ENCODE measurements around the gene ATP1A2. TPM values are rescaled to one million over a fixed set of nuclear protein-coding genes. Genes with fewer than 3 reads are reported as not detected.

The ATP1A2 gene
- total RNA-seq, 2 experiments from 2014 or later = not detected

DNA sequence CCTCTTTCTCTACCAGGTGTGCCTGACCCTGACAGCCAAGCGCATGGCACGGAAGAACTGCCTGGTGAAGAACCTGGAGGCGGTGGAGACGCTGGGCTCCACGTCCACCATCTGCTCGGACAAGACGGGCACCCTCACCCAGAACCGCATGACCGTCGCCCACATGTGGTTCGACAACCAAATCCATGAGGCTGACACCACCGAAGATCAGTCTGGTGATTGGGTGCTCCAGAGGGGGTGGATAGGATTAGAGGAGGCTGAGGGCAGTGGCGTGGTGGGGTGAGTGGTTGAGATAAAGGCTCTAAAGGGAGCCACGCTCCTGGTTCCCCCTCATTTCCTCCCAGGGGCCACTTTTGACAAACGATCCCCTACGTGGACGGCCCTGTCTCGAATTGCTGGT, 13.1 kb downstream of the ATP1A2 start:
- Mint-ChIP-seq H3K4me1 (ENCODE audit: low read depth) (no peaks in the 10 kb centered on the region), H3K4me3 (no peak overlapping the region), H3K9me3 (ENCODE audit: insufficient read depth) (no peaks in the 10 kb centered on the region), H3K27me3 (ENCODE audit: low read depth) (peaks cover 22% of the 10 kb centered on the region), H3K27ac (no peak overlapping the region), H3K36me3 (ENCODE audit: low read depth) (no peaks in the 10 kb centered on the region)
- ChIA-PET POLR2A (no interaction called here), CTCF (no interaction called here)
- DNase-seq (no peak), ATAC-seq (no peak)

DNA sequence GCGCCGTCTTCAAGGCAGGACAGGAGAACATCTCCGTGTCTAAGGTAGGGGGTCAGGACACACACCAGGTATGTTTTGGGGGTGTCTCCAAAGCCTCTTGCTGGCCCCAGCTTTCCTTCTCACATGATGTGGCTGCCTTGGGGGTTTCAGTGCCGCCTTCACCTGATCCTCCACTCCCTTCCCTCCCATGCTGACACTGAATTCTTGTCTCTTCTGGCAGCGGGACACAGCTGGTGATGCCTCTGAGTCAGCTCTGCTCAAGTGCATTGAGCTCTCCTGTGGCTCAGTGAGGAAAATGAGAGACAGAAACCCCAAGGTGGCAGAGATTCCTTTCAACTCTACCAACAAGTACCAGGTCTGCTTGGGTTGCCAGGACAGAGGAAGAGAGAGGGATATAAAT, 13.5 kb downstream of the ATP1A2 start:
- no peak overlapping the region for H3K4me3 Mint-ChIP-seq
- H3K27ac Mint-ChIP-seq = no peak overlapping the region
- ATAC-seq = no peak
- no peaks in the 10 kb centered on the region for H3K36me3 Mint-ChIP-seq (ENCODE audit: low read depth)
- ChIA-PET CTCF (no interaction called here), POLR2A (no interaction called here)
- no peaks in the 10 kb centered on the region for H3K9me3 Mint-ChIP-seq (ENCODE audit: insufficient read depth)
- H3K27me3 Mint-ChIP-seq (ENCODE audit: low read depth) = peaks cover 25% of the 10 kb centered on the region
- DNase-seq = no peak
- no peaks in the 10 kb centered on the region for H3K4me1 Mint-ChIP-seq (ENCODE audit: low read depth)

DNA sequence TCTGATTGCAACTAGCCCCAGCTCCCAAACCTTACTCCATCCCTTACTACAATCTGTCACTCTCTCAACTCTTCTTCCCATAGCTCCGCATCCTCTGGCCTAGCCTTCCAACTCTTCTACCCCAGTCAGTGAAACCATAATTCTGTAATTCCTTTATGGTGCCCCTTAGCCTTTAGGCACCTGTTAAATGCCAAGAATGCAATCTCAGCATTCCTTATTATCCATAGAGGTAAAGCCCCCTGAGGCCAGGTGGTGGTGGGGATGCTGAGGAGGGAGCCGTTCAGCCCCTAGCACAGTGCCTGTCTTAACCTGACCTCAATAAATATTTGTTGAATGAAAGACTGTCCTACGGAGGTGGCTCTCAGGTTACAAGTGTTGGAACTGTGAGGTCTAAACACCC, 14.0 kb downstream of the ATP1A2 start:
- Mint-ChIP-seq H3K9me3 (ENCODE audit: insufficient read depth) (no peaks in the 10 kb centered on the region), H3K27ac (no peak overlapping the region), H3K4me3 (no peak overlapping the region), H3K27me3 (ENCODE audit: low read depth) (peaks cover 25% of the 10 kb centered on the region), H3K36me3 (ENCODE audit: low read depth) (no peaks in the 10 kb centered on the region), H3K4me1 (ENCODE audit: low read depth) (no peaks in the 10 kb centered on the region)
- ATAC-seq (no peak), DNase-seq (no peak)
- ChIA-PET POLR2A (no interaction called here), CTCF (interaction anchor here (1.4 kb wide), 1 partner anchor 247 kb away, joined by 4 read pairs; no protein-coding TSS in a partner anchor)

DNA sequence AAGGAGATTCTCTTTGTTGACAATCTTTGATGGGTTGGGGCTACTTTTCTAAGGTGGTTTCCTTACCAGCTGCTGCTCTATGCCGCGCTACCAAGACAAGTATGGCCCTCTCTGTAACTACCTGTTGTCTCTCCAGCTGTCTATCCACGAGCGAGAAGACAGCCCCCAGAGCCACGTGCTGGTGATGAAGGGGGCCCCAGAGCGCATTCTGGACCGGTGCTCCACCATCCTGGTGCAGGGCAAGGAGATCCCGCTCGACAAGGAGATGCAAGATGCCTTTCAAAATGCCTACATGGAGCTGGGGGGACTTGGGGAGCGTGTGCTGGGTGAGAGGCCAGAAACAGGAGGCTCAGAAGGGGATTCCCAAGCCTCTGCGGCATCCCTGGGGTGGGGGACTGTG, 14.4 kb downstream of the ATP1A2 start:
- POLR2A ChIA-PET = no interaction called here
- no peak overlapping the region for H3K4me3 Mint-ChIP-seq

DNA sequence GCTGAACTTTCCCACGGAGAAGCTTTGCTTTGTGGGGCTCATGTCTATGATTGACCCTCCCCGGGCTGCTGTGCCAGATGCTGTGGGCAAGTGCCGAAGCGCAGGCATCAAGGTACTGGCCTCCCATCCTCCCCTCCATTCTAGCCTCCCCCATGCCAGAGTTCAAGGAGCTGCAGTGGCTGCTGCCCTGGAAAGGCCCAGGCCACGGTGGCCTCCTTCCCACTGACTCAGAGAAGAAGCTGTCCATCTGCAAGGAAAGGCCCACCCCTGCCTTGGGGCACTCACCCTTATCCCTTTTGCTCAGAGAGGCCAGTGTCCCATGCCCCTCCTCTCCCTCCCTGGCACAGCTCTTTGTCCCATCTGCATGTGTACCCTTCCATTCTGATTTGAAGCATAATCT, 14.9 kb downstream of the ATP1A2 start:
- no peak for ATAC-seq
- DNase-seq = no peak
- H3K4me1 Mint-ChIP-seq (ENCODE audit: low read depth) = no peaks in the 10 kb centered on the region
- ChIA-PET CTCF (interaction anchor here (1.4 kb wide), 1 partner anchor 246 kb away, joined by 4 read pairs; no protein-coding TSS in a partner anchor), POLR2A (no interaction called here)
- H3K27ac Mint-ChIP-seq = no peak overlapping the region
- no peaks in the 10 kb centered on the region for H3K36me3 Mint-ChIP-seq (ENCODE audit: low read depth)
- peaks cover 25% of the 10 kb centered on the region for H3K27me3 Mint-ChIP-seq (ENCODE audit: low read depth)
- H3K9me3 Mint-ChIP-seq (ENCODE audit: insufficient read depth) = no peaks in the 10 kb centered on the region
- H3K4me3 Mint-ChIP-seq = no peak overlapping the region

More for the DNA sequence above, 14.4 kb downstream of the ATP1A2 start:
- Mint-ChIP-seq H3K4me1 (ENCODE audit: low read depth) (no peaks in the 10 kb centered on the region), H3K36me3 (ENCODE audit: low read depth) (no peaks in the 10 kb centered on the region), H3K9me3 (ENCODE audit: insufficient read depth) (no peaks in the 10 kb centered on the region), H3K27me3 (ENCODE audit: low read depth) (peaks cover 25% of the 10 kb centered on the region), H3K27ac (no peak overlapping the region)
- ATAC-seq (no peak), DNase-seq (no peak)
- CTCF ChIA-PET = interaction anchor here (1.4 kb wide), 1 partner anchor 246 kb away, joined by 4 read pairs; no protein-coding TSS in a partner anchor

DNA sequence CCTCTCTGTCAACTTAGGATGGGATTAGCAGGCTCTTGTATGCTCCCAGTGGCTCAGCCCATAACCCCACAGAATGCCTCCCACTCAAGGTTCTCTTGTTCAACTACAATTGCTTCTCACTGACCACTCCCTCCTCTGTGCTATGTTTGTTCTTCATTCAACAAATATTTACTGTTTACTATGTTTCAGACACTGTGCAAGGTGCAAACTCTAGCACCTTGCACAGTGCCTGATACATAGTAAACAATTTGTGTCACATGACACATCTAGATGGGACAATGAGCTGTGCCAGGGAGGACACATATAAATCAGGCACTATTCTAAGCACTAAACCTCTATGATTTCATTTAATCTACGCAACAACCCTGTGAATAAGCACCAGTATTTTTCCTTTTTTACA, 15.4 kb downstream of the ATP1A2 start:
- ChIA-PET CTCF (interaction anchor here (1.4 kb wide), 1 partner anchor 245 kb away, joined by 4 read pairs; no protein-coding TSS in a partner anchor), POLR2A (no interaction called here)
- Mint-ChIP-seq H3K36me3 (ENCODE audit: low read depth) (no peaks in the 10 kb centered on the region), H3K4me1 (ENCODE audit: low read depth) (no peaks in the 10 kb centered on the region), H3K4me3 (no peak overlapping the region), H3K9me3 (ENCODE audit: insufficient read depth) (no peaks in the 10 kb centered on the region), H3K27me3 (ENCODE audit: low read depth) (peaks cover 25% of the 10 kb centered on the region), H3K27ac (no peak overlapping the region)
- DNase-seq (no peak), ATAC-seq (no peak)

DNA sequence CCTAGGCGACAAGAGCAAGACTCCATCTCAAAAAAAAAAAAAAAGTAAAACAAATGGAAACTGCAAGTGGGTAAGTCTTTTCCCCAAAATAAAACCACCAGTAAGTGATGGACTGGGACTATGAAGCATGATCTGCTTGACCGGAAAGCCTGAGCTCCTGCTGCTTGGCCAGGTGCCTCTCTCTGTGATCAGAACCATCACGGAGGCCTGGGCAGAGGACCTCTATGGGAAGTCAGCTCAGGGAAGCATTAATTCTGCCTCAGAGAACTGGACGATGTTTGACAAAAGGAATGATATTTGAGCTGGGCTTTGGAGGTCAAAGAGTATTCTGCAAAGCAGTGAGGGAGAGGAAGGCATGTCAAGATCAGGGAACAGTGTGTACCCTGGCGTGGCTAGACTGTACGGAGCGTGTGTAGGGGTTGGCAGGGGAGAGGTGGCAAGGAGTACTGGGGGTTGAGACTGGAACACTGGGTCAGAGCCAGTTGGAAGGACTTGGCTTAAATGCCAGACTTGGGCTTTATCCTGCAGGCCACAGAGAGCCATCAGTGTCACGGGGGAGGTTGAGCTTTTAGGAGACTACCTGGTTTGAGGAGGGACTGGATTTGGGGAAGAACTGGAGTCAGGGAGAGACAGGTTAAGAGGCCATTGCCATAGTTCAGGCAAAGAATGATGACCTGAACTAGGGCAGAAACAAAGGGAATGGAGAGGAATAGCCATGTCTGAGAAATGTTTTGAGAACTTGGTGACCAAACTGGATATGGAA, 16.4 kb downstream of the ATP1A2 start:
- Mint-ChIP-seq H3K4me3 (no peak overlapping the region), H3K4me1 (ENCODE audit: low read depth) (no peaks in the 10 kb centered on the region), H3K27me3 (ENCODE audit: low read depth) (peaks cover 25% of the 10 kb centered on the region), H3K27ac (no peak overlapping the region), H3K9me3 (ENCODE audit: insufficient read depth) (no peaks in the 10 kb centered on the region), H3K36me3 (ENCODE audit: low read depth) (no peaks in the 10 kb centered on the region)
- no peak for ATAC-seq
- POLR2A ChIA-PET = no interaction called here
- no peak for DNase-seq
- CTCF ChIA-PET = interaction anchor here (0.6 kb wide), 1 partner anchor 160 kb away, joined by 3 read pairs; no protein-coding TSS in a partner anchor

DNA sequence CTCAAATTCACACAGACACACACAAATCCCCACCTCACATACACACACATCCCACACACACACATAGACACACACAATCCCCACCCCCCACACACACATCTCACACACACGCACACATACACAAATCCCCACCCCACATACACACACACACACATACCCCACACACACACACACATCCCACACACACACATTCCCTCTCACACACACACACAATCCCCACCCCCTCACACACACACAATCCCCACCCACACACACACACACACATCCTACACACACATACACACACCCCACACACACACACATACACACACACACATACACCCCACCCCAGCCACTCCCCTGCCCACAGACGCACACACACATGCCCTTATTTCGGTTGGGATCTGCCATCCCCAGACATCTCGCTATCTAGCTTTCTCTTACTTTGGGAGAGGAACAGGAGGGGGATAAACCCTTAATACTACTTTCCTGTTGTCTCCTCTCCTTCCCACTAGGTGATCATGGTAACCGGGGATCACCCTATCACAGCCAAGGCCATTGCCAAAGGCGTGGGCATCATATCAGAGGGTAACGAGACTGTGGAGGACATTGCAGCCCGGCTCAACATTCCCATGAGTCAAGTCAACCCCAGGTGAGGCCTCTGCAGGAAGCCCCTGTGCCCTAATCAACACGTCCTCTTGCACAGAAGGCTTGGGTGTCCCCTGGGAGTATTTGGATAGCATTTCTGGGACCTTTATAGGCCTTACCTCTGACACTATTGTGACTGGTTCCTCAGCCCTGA, 18.6 kb downstream of the ATP1A2 start:
- no peak for DNase-seq
- H3K9me3 Mint-ChIP-seq (ENCODE audit: insufficient read depth) = no peaks in the 10 kb centered on the region
- H3K4me1 Mint-ChIP-seq (ENCODE audit: low read depth) = no peaks in the 10 kb centered on the region
- CTCF ChIA-PET = no interaction called here
- H3K36me3 Mint-ChIP-seq (ENCODE audit: low read depth) = no peaks in the 10 kb centered on the region
- no peak for ATAC-seq
- POLR2A ChIA-PET = no interaction called here
- no peak overlapping the region for H3K27ac Mint-ChIP-seq
- peaks cover 25% of the 10 kb centered on the region for H3K27me3 Mint-ChIP-seq (ENCODE audit: low read depth)
- H3K4me3 Mint-ChIP-seq = no peak overlapping the region

DNA sequence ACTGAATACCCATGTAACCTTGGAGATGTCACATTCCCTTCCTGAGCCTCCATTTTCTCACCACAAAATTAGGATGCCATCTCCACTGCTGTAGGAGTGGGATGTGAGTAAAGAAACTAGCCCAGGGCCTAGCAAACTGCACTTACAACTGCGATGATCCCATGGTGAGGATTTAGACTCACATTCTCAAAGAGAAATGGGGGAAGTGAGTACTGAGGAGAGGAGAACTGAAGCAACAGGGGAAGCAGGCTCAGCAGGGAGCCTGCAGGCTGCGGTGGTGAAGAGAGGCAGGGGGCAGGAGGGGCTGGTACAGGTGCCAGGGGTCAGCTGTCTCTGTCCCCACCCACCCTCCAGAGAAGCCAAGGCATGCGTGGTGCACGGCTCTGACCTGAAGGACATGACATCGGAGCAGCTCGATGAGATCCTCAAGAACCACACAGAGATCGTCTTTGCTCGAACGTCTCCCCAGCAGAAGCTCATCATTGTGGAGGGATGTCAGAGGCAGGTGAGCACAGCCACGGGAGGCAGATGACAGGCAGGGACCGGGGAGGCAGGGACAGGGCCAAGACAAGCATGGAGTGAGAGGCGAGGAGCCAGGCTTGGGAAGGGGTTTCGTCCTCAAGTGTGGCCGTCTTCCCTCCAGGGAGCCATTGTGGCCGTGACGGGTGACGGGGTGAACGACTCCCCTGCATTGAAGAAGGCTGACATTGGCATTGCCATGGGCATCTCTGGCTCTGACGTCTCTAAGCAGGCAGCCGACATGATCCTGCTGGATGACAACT, 19.4 kb downstream of the ATP1A2 start:
- Mint-ChIP-seq H3K36me3 (ENCODE audit: low read depth) (no peaks in the 10 kb centered on the region), H3K27me3 (ENCODE audit: low read depth) (peaks cover 26% of the 10 kb centered on the region), H3K4me3 (no peak overlapping the region), H3K4me1 (ENCODE audit: low read depth) (no peaks in the 10 kb centered on the region), H3K9me3 (ENCODE audit: insufficient read depth) (no peaks in the 10 kb centered on the region), H3K27ac (no peak overlapping the region)
- ChIA-PET POLR2A (no interaction called here), CTCF (no interaction called here)
- ATAC-seq (no peak), DNase-seq (no peak)

DNA sequence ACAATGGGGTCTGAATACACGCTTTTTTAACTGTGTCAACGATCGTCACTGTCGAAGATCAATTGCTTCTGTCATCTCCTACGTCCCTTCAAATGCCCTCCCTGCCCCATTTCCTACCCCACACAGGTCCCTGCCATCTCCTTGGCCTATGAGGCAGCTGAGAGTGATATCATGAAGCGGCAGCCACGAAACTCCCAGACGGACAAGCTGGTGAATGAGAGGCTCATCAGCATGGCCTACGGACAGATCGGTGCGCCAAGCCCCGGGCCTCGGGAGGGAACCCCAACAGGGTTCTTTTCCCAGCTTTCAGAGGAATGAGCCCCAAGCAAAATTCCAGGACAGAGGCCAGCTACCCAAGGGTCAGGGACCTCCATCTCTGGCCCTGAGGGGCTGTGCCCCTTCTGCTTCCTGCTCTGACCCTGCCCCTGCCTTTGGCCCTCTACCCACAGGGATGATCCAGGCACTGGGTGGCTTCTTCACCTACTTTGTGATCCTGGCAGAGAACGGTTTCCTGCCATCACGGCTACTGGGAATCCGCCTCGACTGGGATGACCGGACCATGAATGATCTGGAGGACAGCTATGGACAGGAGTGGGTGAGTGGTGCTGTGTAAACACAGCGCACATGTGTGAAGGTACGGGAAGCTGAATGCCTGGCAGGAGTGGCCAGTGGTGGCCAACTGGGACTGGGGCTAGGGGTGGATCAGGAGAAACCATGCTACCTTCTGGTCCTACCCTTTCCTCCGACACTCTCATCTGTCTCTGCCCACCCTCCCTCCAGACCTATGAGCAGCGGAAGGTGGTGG, 20.8 kb downstream of the ATP1A2 start:
- DNase-seq (no peak), ATAC-seq (no peak)
- Mint-ChIP-seq H3K27ac (no peak overlapping the region), H3K9me3 (ENCODE audit: insufficient read depth) (no peaks in the 10 kb centered on the region), H3K4me3 (no peak overlapping the region), H3K36me3 (ENCODE audit: low read depth) (no peaks in the 10 kb centered on the region), H3K4me1 (ENCODE audit: low read depth) (no peaks in the 10 kb centered on the region), H3K27me3 (ENCODE audit: low read depth) (peaks cover 20% of the 10 kb centered on the region)
- ChIA-PET CTCF (no interaction called here), POLR2A (no interaction called here)

DNA sequence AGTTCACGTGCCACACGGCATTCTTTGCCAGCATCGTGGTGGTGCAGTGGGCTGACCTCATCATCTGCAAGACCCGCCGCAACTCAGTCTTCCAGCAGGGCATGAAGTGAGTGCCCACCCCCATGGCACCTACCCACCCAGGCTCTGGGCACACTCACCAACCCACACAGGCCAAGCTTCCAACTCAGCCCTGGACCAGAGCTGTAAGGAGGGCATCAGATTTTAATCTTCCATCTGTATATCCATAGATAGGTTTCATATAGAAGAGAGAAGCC, 21.3 kb downstream of the ATP1A2 start:
- no peak overlapping the region for H3K27ac Mint-ChIP-seq
- H3K27me3 Mint-ChIP-seq (ENCODE audit: low read depth) = peaks cover 22% of the 10 kb centered on the region
- no peak for DNase-seq
- CTCF ChIA-PET = no interaction called here
- POLR2A ChIA-PET = no interaction called here
- no peak for ATAC-seq
- H3K36me3 Mint-ChIP-seq (ENCODE audit: low read depth) = no peaks in the 10 kb centered on the region
- no peaks in the 10 kb centered on the region for H3K4me1 Mint-ChIP-seq (ENCODE audit: low read depth)
- no peak overlapping the region for H3K4me3 Mint-ChIP-seq
- H3K9me3 Mint-ChIP-seq (ENCODE audit: insufficient read depth) = no peaks in the 10 kb centered on the region
